ENCODE results near the gene ENGASE. TPM values are rescaled to one million over a fixed set of nuclear protein-coding genes. Genes with fewer than 3 reads are reported as not detected.

The ENGASE gene
- total and polyA plus RNA-seq, 9 of the 15 experiments (the other 6 are each of a cell fraction or from before 2014, with no cell fraction given): 0.06 to 45.5 (median 13.9) TPM

DNA sequence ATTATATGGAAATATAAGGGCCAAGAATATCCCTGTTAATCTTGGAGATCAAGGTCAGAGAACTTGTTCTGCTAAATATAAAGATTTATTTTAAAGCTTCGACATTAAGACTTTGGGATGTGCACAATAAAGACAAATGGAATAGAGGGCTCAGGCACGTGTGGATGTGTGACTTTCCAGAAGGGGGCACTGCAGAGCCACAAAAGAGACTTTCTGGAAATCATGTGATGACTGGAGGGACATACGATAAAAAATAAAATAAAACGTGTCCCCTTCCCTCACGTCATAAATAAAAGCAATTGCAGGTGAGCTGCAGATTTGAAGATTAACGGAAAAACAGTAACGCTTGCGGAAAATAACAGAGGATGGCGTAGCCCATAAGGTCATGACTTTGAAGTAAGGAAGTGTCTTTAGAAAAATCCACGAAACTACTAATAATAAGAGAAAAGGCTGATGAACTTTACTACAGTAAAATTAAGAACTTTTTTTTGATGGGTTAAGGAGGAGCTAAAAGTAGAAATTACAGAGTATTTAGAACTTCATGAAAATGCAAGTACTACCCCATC is 9.4 kb upstream of the ENGASE start (continued):
- peak; percentile 66; the same call in 1 of the 2 replicates for TF ChIP-seq REST (IDR thresholded peaks at IDR 0.05; ENCODE audit: borderline replicate concordance)
- no peak for TF ChIP-seq REST (CRISPR knock-in tag; IDR thresholded peaks at IDR 0.05; ENCODE audit: low read depth)
- no peak for TF ChIP-seq SIRT6 (IDR thresholded peaks at IDR 0.05; ENCODE audit: low read depth, low read length)
- TF ChIP-seq, protein P1, sequence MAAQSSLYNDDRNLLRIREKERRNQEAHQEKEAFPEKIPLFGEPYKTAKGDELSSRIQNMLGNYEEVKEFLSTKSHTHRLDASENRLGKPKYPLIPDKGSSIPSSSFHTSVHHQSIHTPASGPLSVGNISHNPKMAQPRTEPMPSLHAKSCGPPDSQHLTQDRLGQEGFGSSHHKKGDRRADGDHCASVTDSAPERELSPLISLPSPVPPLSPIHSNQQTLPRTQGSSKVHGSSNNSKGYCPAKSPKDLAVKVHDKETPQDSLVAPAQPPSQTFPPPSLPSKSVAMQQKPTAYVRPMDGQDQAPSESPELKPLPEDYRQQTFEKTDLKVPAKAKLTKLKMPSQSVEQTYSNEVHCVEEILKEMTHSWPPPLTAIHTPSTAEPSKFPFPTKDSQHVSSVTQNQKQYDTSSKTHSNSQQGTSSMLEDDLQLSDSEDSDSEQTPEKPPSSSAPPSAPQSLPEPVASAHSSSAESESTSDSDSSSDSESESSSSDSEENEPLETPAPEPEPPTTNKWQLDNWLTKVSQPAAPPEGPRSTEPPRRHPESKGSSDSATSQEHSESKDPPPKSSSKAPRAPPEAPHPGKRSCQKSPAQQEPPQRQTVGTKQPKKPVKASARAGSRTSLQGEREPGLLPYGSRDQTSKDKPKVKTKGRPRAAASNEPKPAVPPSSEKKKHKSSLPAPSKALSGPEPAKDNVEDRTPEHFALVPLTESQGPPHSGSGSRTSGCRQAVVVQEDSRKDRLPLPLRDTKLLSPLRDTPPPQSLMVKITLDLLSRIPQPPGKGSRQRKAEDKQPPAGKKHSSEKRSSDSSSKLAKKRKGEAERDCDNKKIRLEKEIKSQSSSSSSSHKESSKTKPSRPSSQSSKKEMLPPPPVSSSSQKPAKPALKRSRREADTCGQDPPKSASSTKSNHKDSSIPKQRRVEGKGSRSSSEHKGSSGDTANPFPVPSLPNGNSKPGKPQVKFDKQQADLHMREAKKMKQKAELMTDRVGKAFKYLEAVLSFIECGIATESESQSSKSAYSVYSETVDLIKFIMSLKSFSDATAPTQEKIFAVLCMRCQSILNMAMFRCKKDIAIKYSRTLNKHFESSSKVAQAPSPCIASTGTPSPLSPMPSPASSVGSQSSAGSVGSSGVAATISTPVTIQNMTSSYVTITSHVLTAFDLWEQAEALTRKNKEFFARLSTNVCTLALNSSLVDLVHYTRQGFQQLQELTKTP (IDR thresholded peaks at IDR 0.05; ENCODE audit: low read depth in 1 of 2, partially characterized antibody in 2 of 2): no peak
- TF ChIP-seq RAD51 (IDR thresholded peaks at IDR 0.05; ENCODE audit: borderline replicate concordance, low read depth): peak; percentile 53; the same call in 1 of the 2 replicates
- no peak for TF ChIP-seq ZNF143 (CRISPR knock-in tag; IDR thresholded peaks at IDR 0.05)
- TF ChIP-seq NBN (IDR thresholded peaks at IDR 0.05; ENCODE audit: low read depth): no peak
- TF ChIP-seq SRF (CRISPR knock-in tag; IDR thresholded peaks at IDR 0.05): no peak
- no peak for TF ChIP-seq YBX1 (IDR thresholded peaks at IDR 0.05)
- no peak for TF ChIP-seq HDGF (IDR thresholded peaks at IDR 0.05)
- no peak for TF ChIP-seq BCL6 (CRISPR knock-in tag; IDR thresholded peaks at IDR 0.05)
- TF ChIP-seq TFE3 (CRISPR knock-in tag; IDR thresholded peaks at IDR 0.05): peak; percentile 43; the same call in 1 of the 2 replicates
- peak; percentile 78 for TF ChIP-seq BHLHE40 (IDR thresholded peaks at IDR 0.05; ENCODE audit: low read length)
- TF ChIP-seq, protein P2, sequence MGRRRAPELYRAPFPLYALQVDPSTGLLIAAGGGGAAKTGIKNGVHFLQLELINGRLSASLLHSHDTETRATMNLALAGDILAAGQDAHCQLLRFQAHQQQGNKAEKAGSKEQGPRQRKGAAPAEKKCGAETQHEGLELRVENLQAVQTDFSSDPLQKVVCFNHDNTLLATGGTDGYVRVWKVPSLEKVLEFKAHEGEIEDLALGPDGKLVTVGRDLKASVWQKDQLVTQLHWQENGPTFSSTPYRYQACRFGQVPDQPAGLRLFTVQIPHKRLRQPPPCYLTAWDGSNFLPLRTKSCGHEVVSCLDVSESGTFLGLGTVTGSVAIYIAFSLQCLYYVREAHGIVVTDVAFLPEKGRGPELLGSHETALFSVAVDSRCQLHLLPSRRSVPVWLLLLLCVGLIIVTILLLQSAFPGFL (CRISPR knock-in tag; IDR thresholded peaks at IDR 0.05): no peak
